Mesenchymal stem cell (in vitro differentiated cells and primary cell): ENCODE data around the gene PTPN1.

Source experiments
- DNase-seq: peaks from one replicate; pipeline ENCODE4 v3.0.0-alpha.2; 2013
- H2AFZ ChIP-seq: one replicate; pipeline ENCODE4 v1.6.1; 2013; ENCODE audit warnings: low read depth, mild to moderate bottlenecking, control low read depth, inconsistent platforms, low read length, moderate library complexity
- H2AK5ac ChIP-seq: 2 replicates; pipeline ENCODE4 v1.6.1; 2013; ENCODE audit warnings: low read length, moderate library complexity, mild to moderate bottlenecking, inconsistent platforms; ENCODE audit not compliant: severe bottlenecking
- H2BK120ac ChIP-seq: one replicate; pipeline ENCODE4 v1.6.1; 2013; ENCODE audit warnings: low read depth, mild to moderate bottlenecking, inconsistent platforms, low read length, moderate library complexity
- H2BK12ac ChIP-seq, 2 experiments: one replicate each; pipeline ENCODE4 v1.6.1; 2013; ENCODE audit warnings: inconsistent platforms in 2 of 2, low read length in 2 of 2, mild to moderate bottlenecking in 2 of 2, moderate library complexity in 2 of 2, control low read depth in 1 of 2
- H2BK15ac ChIP-seq: one replicate; pipeline ENCODE4 v1.6.1; 2013; ENCODE audit warnings: mild to moderate bottlenecking, low read depth, inconsistent platforms; ENCODE audit not compliant: poor library complexity, severe bottlenecking
- H2BK5ac ChIP-seq: 2 replicates; pipeline ENCODE4 v1.6.1; 2013; ENCODE audit warnings: low read depth, mild to moderate bottlenecking, low read length, control low read depth, inconsistent platforms; ENCODE audit not compliant: poor library complexity, severe bottlenecking
- H3K14ac ChIP-seq, 2 experiments: one replicate each; pipeline ENCODE4 v1.6.1; 2013; ENCODE audit warnings: inconsistent platforms in 2 of 2, low read length in 2 of 2, control low read depth in 1 of 2, mild to moderate bottlenecking in 1 of 2, moderate library complexity in 1 of 2
- H3K18ac ChIP-seq, 2 experiments: one replicate each; pipeline ENCODE4 v1.6.1; 2013; ENCODE audit warnings: inconsistent platforms in 2 of 2, low read length in 2 of 2, control low read depth in 1 of 2, low read depth in 1 of 2, mild to moderate bottlenecking in 1 of 2
- H3K23ac ChIP-seq, 2 experiments: one replicate each; pipeline ENCODE4 v1.6.1; 2013; ENCODE audit warnings: inconsistent platforms in 2 of 2, low read length in 2 of 2, mild to moderate bottlenecking in 2 of 2, moderate library complexity in 2 of 2, control low read depth in 1 of 2
- H3K27ac ChIP-seq: 2 replicates; pipeline ENCODE4 v1.5.1; 2013; ENCODE audit warnings: mild to moderate bottlenecking, moderate library complexity, low read length, control low read depth, inconsistent platforms; ENCODE audit not compliant: poor library complexity, severe bottlenecking
- H3K27me3 ChIP-seq, 2 experiments: 2 replicates each; pipeline versions ENCODE4 v1.6.1 to v1.7.0; 2013; ENCODE audit warnings: low read length in 2 of 2, mild to moderate bottlenecking in 2 of 2, moderate library complexity in 2 of 2, control low read depth in 1 of 2, inconsistent platforms in 1 of 2; ENCODE audit not compliant: control insufficient read depth in 1 of 2, insufficient read depth in 1 of 2
- H3K36me3 ChIP-seq, 2 experiments: 2 replicates each; pipeline versions ENCODE4 v1.6.1 to v1.7.0; 2013; ENCODE audit warnings: low read length in 2 of 2, control low read depth in 1 of 2, inconsistent platforms in 1 of 2, low read depth in 1 of 2, mild to moderate bottlenecking in 1 of 2; ENCODE audit not compliant: insufficient read depth in 2 of 2, control insufficient read depth in 1 of 2
- H3K4ac ChIP-seq, 2 experiments: one replicate each; pipeline ENCODE4 v1.6.1; 2013; ENCODE audit warnings: inconsistent platforms in 2 of 2, low read length in 2 of 2, mild to moderate bottlenecking in 2 of 2, moderate library complexity in 2 of 2, control low read depth in 1 of 2, low read depth in 1 of 2
- H3K4me1 ChIP-seq: 2 replicates; pipeline ENCODE4 v1.6.1; 2013; ENCODE audit warnings: low read depth, low read length, control low read depth; ENCODE audit not compliant: control insufficient read depth, insufficient read depth
- H3K4me2 ChIP-seq: 2 replicates; pipeline ENCODE4 v1.6.1; 2013; ENCODE audit warnings: low read length, mild to moderate bottlenecking, inconsistent platforms; ENCODE audit not compliant: poor library complexity, severe bottlenecking
- H3K4me3 ChIP-seq, 2 experiments: 2 replicates each; pipeline versions ENCODE4 v1.5.1 to v1.7.0; 2013; ENCODE audit warnings: low read length in 2 of 2, mild to moderate bottlenecking in 2 of 2, control low read depth in 1 of 2, low read depth in 1 of 2; ENCODE audit not compliant: insufficient read depth in 1 of 2
- H3K79me1 ChIP-seq: replicated peaks from 2 replicates; pipeline ENCODE4 v1.6.1; 2013; ENCODE audit warnings: mild to moderate bottlenecking, control low read depth, low read length, inconsistent platforms; ENCODE audit not compliant: poor library complexity, severe bottlenecking
- H3K9ac ChIP-seq: 2 replicates; pipeline ENCODE4 v1.7.0; 2013; ENCODE audit warnings: mild to moderate bottlenecking, low read length, moderate library complexity
- H3K9me3 ChIP-seq: 2 replicates; pipeline ENCODE4 v1.7.0; 2013; ENCODE audit warnings: mild to moderate bottlenecking, low read length; ENCODE audit not compliant: control insufficient read depth
- H4K8ac ChIP-seq: one replicate; pipeline ENCODE4 v1.6.1; 2013; ENCODE audit warnings: inconsistent platforms, mild to moderate bottlenecking, low read length, moderate library complexity
- H4K91ac ChIP-seq: one replicate; pipeline ENCODE4 v1.6.1; 2013; ENCODE audit warnings: mild to moderate bottlenecking, low read length, inconsistent platforms
- WGBS: methylation state at CpG from one replicate; pipeline ENCODE4 v1.1.7; 2013; ENCODE audit warnings: mixed read lengths; 5-methylcytosine and 5-hydroxymethylcytosine counted together

PTPN1 gene

GRCh38 chr20:50545126-50545525 is 34.9 kb downstream of the PTPN1 start:
- H2BK5ac ChIP-seq, result no peak overlapping the region
- no peak overlapping the region for H3K14ac ChIP-seq
- H3K4me3 ChIP-seq, result no peak overlapping the region
- H3K36me3 ChIP-seq, result peaks cover 7 to 28% of the 10 kb centered on the region in 2 experiments
- H3K4me1 ChIP-seq, result peaks cover 17% of the 10 kb centered on the region
- 89% methylated on average over 5 of the region's 5 CpGs for WGBS
- H3K4ac ChIP-seq, result no peak overlapping the region
- H2BK15ac ChIP-seq, result no peak overlapping the region
- no peaks in the 10 kb centered on the region for H3K79me1 ChIP-seq
- no peaks in the 10 kb centered on the region for H3K9me3 ChIP-seq
- H3K27ac ChIP-seq, result no peak overlapping the region
- no peak overlapping the region for H3K9ac ChIP-seq
- no peak overlapping the region for H4K91ac ChIP-seq
- H2BK12ac ChIP-seq, result peak overlapping the region in 1 of 2 experiments; percentile 30
- no peak overlapping the region for H3K18ac ChIP-seq
- H2AK5ac ChIP-seq, result no peak overlapping the region
- H4K8ac ChIP-seq, result no peak overlapping the region
- no peak for DNase-seq
- H3K23ac ChIP-seq, result no peak overlapping the region
- H2BK120ac ChIP-seq, result no peak overlapping the region
- no peak overlapping the region for H2AFZ ChIP-seq
- H3K27me3 ChIP-seq, result no peaks in the 10 kb centered on the region
- H3K4me2 ChIP-seq, result no peak overlapping the region

- Histone ChIP-seq H4K8ac (no peak overlapping the region), H3K27me3 (no peaks in the 10 kb centered on the region), H3K9me3 (no peaks in the 10 kb centered on the region), H2AK5ac (peak overlapping the region; percentile 83), H3K27ac (peak overlapping the region; percentile 28), H2BK5ac (no peak overlapping the region), H3K4me1 (peaks cover 9% of the 10 kb centered on the region), H2BK12ac (no peak overlapping the region), H4K91ac (no peak overlapping the region), H3K36me3 (peaks cover 7 to 25% of the 10 kb centered on the region in 2 experiments), H3K4me3 (peak overlapping the region in 1 of 2 experiments; percentile 66), H3K4ac (peak overlapping the region in 1 of 2 experiments; percentile 6), H2BK15ac (no peak overlapping the region), H3K23ac (no peak overlapping the region), H2BK120ac (no peak overlapping the region), H3K4me2 (no peak overlapping the region), H3K18ac (no peak overlapping the region), H3K79me1 (no peaks in the 10 kb centered on the region), H3K14ac (no peak overlapping the region), H3K9ac (peak overlapping the region; percentile 30), H2AFZ (no peak overlapping the region)
- WGBS, result 69% methylated on average over 2 of the region's 5 CpGs
- DNase-seq, result peak; percentile 62
Measured at GRCh38 chr20:50546729-50547314, 36.6 kb downstream of the PTPN1 start.

- H4K91ac ChIP-seq, result no peak overlapping the region
- H3K4me3 ChIP-seq, result no peak overlapping the region
- H2AFZ ChIP-seq, result no peak overlapping the region
- H3K18ac ChIP-seq, result no peak overlapping the region
- H2BK15ac ChIP-seq, result no peak overlapping the region
- no peak overlapping the region for H3K23ac ChIP-seq
- no peak overlapping the region for H2BK120ac ChIP-seq
- H2BK12ac ChIP-seq, result no peak overlapping the region
- H2AK5ac ChIP-seq, result no peak overlapping the region
- H4K8ac ChIP-seq, result no peak overlapping the region
- H3K36me3 ChIP-seq, result peaks cover 7 to 24% of the 10 kb centered on the region in 2 experiments
- H3K79me1 ChIP-seq, result peaks cover 2% of the 10 kb centered on the region
- H3K9ac ChIP-seq, result no peak overlapping the region
- no peaks in the 10 kb centered on the region for H3K27me3 ChIP-seq
- H3K4me2 ChIP-seq, result no peak overlapping the region
- no peak for DNase-seq
- no peak overlapping the region for H2BK5ac ChIP-seq
- no peak overlapping the region for H3K4ac ChIP-seq
- H3K9me3 ChIP-seq, result no peaks in the 10 kb centered on the region
- WGBS, result 88% methylated on average over 6 of the region's 6 CpGs
- peaks cover 9% of the 10 kb centered on the region for H3K4me1 ChIP-seq
- H3K27ac ChIP-seq, result no peak overlapping the region
- H3K14ac ChIP-seq, result no peak overlapping the region
Measured at GRCh38 chr20:50547964-50548363, 37.8 kb downstream of the PTPN1 start.

GRCh38 chr20:50548396-50548795 is 38.2 kb downstream of the PTPN1 start:
- H3K27ac ChIP-seq, result no peak overlapping the region
- H3K9me3 ChIP-seq, result no peaks in the 10 kb centered on the region
- H3K23ac ChIP-seq, result no peak overlapping the region
- H3K4me1 ChIP-seq, result peaks cover 9% of the 10 kb centered on the region
- no peak overlapping the region for H2BK12ac ChIP-seq
- no peak for DNase-seq
- no peak overlapping the region for H4K91ac ChIP-seq
- peak overlapping the region; percentile 1 for H4K8ac ChIP-seq
- H2AK5ac ChIP-seq, result no peak overlapping the region
- H2BK120ac ChIP-seq, result no peak overlapping the region
- H3K14ac ChIP-seq, result no peak overlapping the region
- no peak overlapping the region for H3K4me2 ChIP-seq
- WGBS, result 98% methylated on average over 5 of the region's 5 CpGs
- no peak overlapping the region for H2BK5ac ChIP-seq
- no peak overlapping the region for H3K4ac ChIP-seq
- H3K79me1 ChIP-seq, result peaks cover 4% of the 10 kb centered on the region
- H2AFZ ChIP-seq, result no peak overlapping the region
- H3K36me3 ChIP-seq, result peaks cover 7 to 24% of the 10 kb centered on the region in 2 experiments
- H2BK15ac ChIP-seq, result no peak overlapping the region
- H3K9ac ChIP-seq, result no peak overlapping the region
- H3K4me3 ChIP-seq, result no peak overlapping the region
- H3K27me3 ChIP-seq, result no peaks in the 10 kb centered on the region
- H3K18ac ChIP-seq, result no peak overlapping the region
